OCI-LY1 (cell line): ENCODE data around the gene GPR142.

Experiments
- CTCF ChIP-seq: fragments of 200-600 bp; sonication (generic), shearing (Covaris generic); IDR thresholded peaks from 2 replicates; pipeline ENCODE4 v1.5.1; 2017; ENCODE audit warnings: mild to moderate bottlenecking, antibody characterized with exemption, low read length, moderate library complexity, mixed read lengths
- EZH2 ChIP-seq: fragments of 200-600 bp; sonication (generic), shearing (Covaris generic); IDR thresholded peaks from 2 replicates; pipeline ENCODE4 v1.8.0; 2017; ENCODE audit warnings: borderline replicate concordance, mixed run types, mild to moderate bottlenecking, antibody characterized with exemption, low read length, moderate library complexity, mixed read lengths

GRCh38 chr17:74368341-74369081 lies 1.2 kb downstream of the GPR142 start:
- peak; percentile 83 for TF ChIP-seq CTCF
- no peak for TF ChIP-seq EZH2
